Urothelium cell line (cell line): ENCODE measurements around the gene RPA3.

Experiments
- DNase-seq: peaks from one replicate; pipeline ENCODE4 v3.0.0; 2011; ENCODE audit warnings: low spot score, mixed read lengths
- FAIRE-seq: peaks from 2 replicates; lab custom pipeline; 2011; peaks lifted over from hg19 to GRCh38; lab: Jason Lieb, UNC

Gene RPA3

GRCh38 chr7:7614018-7614741 is 104.2 kb downstream of the RPA3 start:
- DNase-seq (no peak), FAIRE-seq (no peak)

GRCh38 chr7:7613210-7613609 is 105.2 kb downstream of the RPA3 start:
- no peak for DNase-seq
- FAIRE-seq, result no peak

- no peak for DNase-seq
- no peak for FAIRE-seq
Observed at GRCh38 chr7:7612519-7612918, 105.9 kb downstream of the RPA3 start.

- no peak for DNase-seq
- no peak for FAIRE-seq
Observed at GRCh38 chr7:7609330-7609729, 109.1 kb downstream of the RPA3 start.

- DNase-seq (no peak), FAIRE-seq (no peak)
Observed at GRCh38 chr7:7607010-7607409, 111.4 kb downstream of the RPA3 start.

- FAIRE-seq (no peak), DNase-seq (no peak)
Observed at GRCh38 chr7:7596176-7596575, 122.2 kb downstream of the RPA3 start.

GRCh38 chr7:7595451-7595850 is 123.0 kb downstream of the RPA3 start:
- FAIRE-seq, result no peak

More at GRCh38 chr7:7595451-7595850, 123.0 kb downstream of the RPA3 start:
- DNase-seq, result peak; percentile 17
